Hematopoietic multipotent progenitor cell treated with erythropoietin and hydrocortisone succinate and interleukin-3 and kit ligand, for 8 days (in vitro differentiated cells): Measurements from ENCODE around the gene ANO8.

Source experiments
- DNase-seq: peaks from one replicate; pipeline ENCODE4 v3.0.0-alpha.2; 2015

The ANO8 gene

GRCh38 chr19:17347361-17347760 is 12.7 kb upstream of the ANO8 start:
- no peak for DNase-seq

GRCh38 chr19:17346109-17346671 is 11.5 kb upstream of the ANO8 start:
- DNase-seq = peak; percentile 68

- no peak for DNase-seq
These were observed 7.2 kb upstream of the ANO8 start for GRCh38 chr19:17341845-17342244.

- no peak for DNase-seq
These were observed 6.7 kb upstream of the ANO8 start for GRCh38 chr19:17341386-17341785.

- DNase-seq = no peak
These were observed 6.3 kb upstream of the ANO8 start for GRCh38 chr19:17340871-17341357.

- peak; percentile 50 for DNase-seq
These were observed 5.7 kb upstream of the ANO8 start for GRCh38 chr19:17340302-17340870.

GRCh38 chr19:17339088-17339741 is 4.6 kb upstream of the ANO8 start:
- DNase-seq = peak; percentile 19

GRCh38 chr19:17338433-17339078 is 3.9 kb upstream of the ANO8 start:
- no peak for DNase-seq

GRCh38 chr19:17337675-17338432 is 3.2 kb upstream of the ANO8 start:
- peak; percentile 59 for DNase-seq

- DNase-seq = peak; percentile 99
These were observed 2.4 kb upstream of the ANO8 start, which contains the start of gene GTPBP3 for GRCh38 chr19:17336872-17337674. GTPBP3 (plus strand) TSS chr19:17337553; CDS start chr19:17337612, 59 bp downstream.

GRCh38 chr19:17335575-17335974 is 920 bp upstream of the ANO8 start:
- DNase-seq = no peak

GRCh38 chr19:17333611-17334413 is 843 bp downstream of the ANO8 start:
- peak; percentile 85 for DNase-seq

- DNase-seq = peak; percentile 89
These were observed 1.7 kb downstream of the ANO8 start for GRCh38 chr19:17332677-17333581.

- DNase-seq = no peak
These were observed 2.3 kb downstream of the ANO8 start for GRCh38 chr19:17332360-17332676.

GRCh38 chr19:17331045-17331558 is 3.6 kb downstream of the ANO8 start:
- DNase-seq = no peak

- no peak for DNase-seq
These were observed 4.2 kb downstream of the ANO8 start for GRCh38 chr19:17330262-17331044.

- no peak for DNase-seq
These were observed 5.0 kb downstream of the ANO8 start for GRCh38 chr19:17329366-17330261.
